RWPE1 (cell line): ENCODE measurements around the gene AOAH.
"Not testable (repeated sequence)": the region's sequence is repeated elsewhere in the genome, so short reads cannot be mapped to it uniquely, and the experiment has no call there.

Source experiments
- CTCF ChIA-PET: fragments of 350-600 bp; sonication (Branson Sonifier 250); formaldehyde crosslinking; extraction: SDS; loops from one replicate; lab custom pipeline; 2021; lab: Yijun Ruan, JAX
- POLR2A ChIA-PET: fragments of 400-600 bp; formaldehyde crosslinking; extraction: SDS; loops from one replicate; lab custom pipeline; 2020; ENCODE audit warnings: antibody characterized with exemption; ENCODE audit not compliant: low non-redundant PET; lab: Yijun Ruan, JAX
- DNase-seq: peaks from one replicate; pipeline ENCODE4 v3.0.0; 2012; ENCODE audit warnings: low spot score
- H3K27ac ChIP-seq: fragments of 450-650 bp; 2 replicates; pipeline ENCODE4 v1.5.1; 2017
- TF ChIP-seq, protein P1 (sequence below): fragments of 450-650 bp; conservative IDR thresholded peaks from 2 replicates; pipeline ENCODE4 v1.5.1; 2017; ENCODE audit warnings: low read depth, mild to moderate bottlenecking

The AOAH gene

GRCh38 chr7:36469236-36469635, 255.1 kb downstream of the AOAH start:
- H3K27ac ChIP-seq = no peak overlapping the region
- TF ChIP-seq, protein P1, sequence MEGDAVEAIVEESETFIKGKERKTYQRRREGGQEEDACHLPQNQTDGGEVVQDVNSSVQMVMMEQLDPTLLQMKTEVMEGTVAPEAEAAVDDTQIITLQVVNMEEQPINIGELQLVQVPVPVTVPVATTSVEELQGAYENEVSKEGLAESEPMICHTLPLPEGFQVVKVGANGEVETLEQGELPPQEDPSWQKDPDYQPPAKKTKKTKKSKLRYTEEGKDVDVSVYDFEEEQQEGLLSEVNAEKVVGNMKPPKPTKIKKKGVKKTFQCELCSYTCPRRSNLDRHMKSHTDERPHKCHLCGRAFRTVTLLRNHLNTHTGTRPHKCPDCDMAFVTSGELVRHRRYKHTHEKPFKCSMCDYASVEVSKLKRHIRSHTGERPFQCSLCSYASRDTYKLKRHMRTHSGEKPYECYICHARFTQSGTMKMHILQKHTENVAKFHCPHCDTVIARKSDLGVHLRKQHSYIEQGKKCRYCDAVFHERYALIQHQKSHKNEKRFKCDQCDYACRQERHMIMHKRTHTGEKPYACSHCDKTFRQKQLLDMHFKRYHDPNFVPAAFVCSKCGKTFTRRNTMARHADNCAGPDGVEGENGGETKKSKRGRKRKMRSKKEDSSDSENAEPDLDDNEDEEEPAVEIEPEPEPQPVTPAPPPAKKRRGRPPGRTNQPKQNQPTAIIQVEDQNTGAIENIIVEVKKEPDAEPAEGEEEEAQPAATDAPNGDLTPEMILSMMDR = no peak
- ChIA-PET POLR2A (no interaction called here), CTCF (interaction anchor here (0.6 kb wide), 1 partner anchor 778 kb away, joined by 3 read pairs; no protein-coding TSS in a partner anchor)
- DNase-seq = no peak

DNA sequence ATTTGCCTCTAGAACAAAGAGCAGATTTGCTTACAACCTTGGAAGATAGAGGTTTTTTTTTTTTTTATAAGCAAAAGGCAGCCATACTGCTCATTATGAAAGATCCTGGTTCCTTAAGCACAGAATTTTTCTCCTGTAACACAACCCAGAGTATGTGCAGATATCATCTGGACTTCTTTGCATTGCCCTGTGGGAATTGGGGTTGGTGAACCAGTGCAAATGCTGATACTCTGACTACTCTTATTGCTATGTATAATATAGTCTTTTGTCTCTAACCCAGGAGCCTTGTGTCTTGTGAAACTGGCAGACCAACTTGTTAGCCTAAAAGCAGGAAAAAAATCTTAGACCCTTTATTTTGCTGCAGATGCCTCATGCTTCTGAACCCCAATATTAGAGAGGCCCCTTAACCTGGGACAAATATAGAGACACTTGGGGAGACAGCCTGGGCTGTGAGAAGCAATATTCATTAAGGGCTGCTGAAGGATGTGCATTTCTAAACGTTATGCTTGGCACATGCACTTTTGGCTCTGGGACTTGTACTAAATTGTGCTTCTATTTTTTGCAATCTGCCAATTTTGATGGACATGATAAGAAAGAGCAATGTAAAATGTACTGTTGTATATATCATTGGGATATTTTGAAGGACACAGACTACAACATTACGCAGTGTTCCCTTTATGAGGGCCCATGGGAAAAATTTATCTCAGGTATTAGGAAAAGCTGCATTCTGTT, 255.8 kb downstream of the AOAH start:
- CTCF ChIA-PET = no interaction called here
- POLR2A ChIA-PET = no interaction called here
- no peak for DNase-seq
- TF ChIP-seq, protein P1 = no peak
- no peak overlapping the region for H3K27ac ChIP-seq

DNA sequence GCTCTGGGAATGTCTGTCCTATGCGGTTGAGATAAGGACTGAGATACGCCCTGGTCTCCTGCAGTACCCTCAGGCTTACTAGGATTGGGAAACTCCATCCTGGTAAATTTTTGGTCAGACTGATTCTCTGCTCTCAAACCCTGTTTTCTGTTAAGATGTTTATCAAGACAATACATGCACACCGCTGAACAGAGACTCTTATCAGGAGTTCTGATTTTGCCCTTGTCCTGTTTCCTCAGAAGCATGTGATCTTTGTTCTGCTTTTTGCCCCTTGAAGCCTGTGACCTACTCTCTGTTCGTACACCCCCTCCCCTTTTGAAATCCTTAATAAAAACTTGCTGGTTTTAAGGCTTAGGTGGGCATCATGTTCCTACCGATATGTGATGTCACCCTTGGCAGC, 258.3 kb downstream of the AOAH start:
- DNase-seq, CTCF ChIA-PET, H3K27ac ChIP-seq, POLR2A ChIA-PET: not testable (repeated sequence)

DNA sequence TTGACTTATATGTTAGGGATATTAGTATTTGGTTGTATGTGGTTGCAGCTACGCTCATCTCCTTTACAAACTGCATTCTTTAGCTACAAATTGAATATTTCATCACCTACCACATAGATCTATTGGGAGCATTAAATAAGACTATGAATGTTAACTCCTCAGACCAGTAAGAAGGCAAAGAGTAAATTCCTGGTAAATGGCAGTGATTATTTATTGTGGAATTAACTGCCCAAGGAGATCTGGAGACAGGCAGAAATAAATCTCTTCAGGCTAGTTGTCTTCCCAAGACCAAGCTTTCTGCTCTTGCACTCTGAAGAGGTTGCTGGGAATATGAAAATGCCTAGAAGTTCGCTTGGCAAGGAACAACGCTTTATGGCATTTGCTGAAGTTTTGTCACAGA, 260.0 kb downstream of the AOAH start:
- CTCF ChIA-PET = interaction anchor here (0.6 to 0.9 kb wide), 3 partner anchors 23 to 736 kb away, joined by 3 to 6 read pairs (median 6); no protein-coding TSS in a partner anchor
- POLR2A ChIA-PET = no interaction called here
- H3K27ac ChIP-seq = no peak overlapping the region
- TF ChIP-seq, protein P1 = no peak
- DNase-seq = no peak
